Stimulated activated naive CD4-positive, alpha-beta T cell treated with Interleukin-2 at 50 U/mL for 16 hours (primary cell): ENCODE data around the gene PCNX1.
A peak's percentile ranks its signal among the peaks of the same experiment; 100 is the strongest.
"Not testable (repeated sequence)": the region's sequence is repeated elsewhere in the genome, so short reads cannot be mapped to it uniquely, and the experiment has no call there.

ENCODE experiments used
- DNase-seq: peaks from one replicate; lab custom pipeline; 2025; lab: John Stamatoyannopoulos, UW

Gene PCNX1

GRCh38 chr14:70916799-70917198, 9.5 kb downstream of the PCNX1 start:
- DNase-seq, result no peak

GRCh38 chr14:70917633-70918032, 10.4 kb downstream of the PCNX1 start:
- DNase-seq, result no peak

DNA sequence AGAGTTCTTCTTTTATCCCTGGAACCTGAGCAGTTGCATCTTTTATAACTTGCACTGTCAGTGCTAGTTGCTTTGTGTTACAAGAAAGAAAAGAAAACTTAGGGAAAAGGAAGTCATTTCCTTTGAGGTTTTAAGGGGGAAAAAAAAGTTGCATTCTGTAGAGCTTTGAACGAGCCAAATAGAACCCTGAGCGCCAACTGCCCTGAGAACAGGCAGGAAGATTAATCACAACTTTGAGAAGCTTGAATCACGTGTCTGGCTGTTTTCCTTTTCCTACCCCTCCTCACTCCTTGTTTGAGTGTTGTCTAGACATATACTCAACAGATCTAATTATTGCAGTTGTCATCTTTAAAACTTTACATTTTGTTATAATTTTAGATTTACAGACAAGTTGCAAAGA, 12.5 kb downstream of the PCNX1 start:
- DNase-seq, result peak; percentile 13

- no peak for DNase-seq
Observed at GRCh38 chr14:70920608-70921007, 13.3 kb downstream of the PCNX1 start.

DNA sequence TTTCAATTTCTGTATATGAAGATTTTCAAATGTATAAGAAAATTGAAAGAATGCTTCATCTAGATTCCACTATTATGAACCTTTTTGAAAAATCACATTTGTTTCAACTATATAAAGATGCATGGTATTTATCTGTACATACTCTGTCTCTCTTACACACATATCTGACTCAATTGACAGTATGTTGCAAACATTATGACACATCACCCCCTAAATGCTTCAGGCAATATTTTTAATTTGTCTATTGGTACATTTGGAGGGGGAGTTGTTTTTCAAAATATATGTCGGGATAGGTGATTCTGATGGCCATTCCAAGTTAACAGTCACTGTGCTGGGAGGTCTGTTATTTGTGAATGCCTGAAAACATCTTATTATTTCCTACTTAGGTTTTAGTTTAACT, 14.4 kb downstream of the PCNX1 start:
- no peak for DNase-seq

- DNase-seq, result no peak
Observed at GRCh38 chr14:70924521-70924920, 17.3 kb downstream of the PCNX1 start.

GRCh38 chr14:70926235-70926830, 19.1 kb downstream of the PCNX1 start:
- no peak for DNase-seq

DNA sequence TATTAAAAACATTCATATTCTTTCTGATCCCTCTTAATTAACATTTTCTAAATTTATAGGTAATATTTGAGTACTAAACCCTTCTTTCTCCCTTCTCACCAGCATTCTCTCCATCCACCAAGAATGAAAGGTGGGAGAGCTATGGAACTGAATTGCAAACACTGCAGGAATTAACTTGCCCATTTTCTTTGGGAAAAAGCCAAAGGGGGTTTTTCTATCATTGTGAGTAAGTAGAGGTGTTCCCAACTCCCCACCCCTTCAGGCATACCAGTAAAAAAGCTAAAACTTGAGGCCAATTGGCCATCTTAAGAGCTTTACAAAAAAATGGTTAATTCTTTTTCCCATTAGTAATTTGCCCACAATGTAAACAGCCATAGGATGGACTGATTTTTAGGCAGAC, 23.7 kb downstream of the PCNX1 start:
- DNase-seq, result no peak

- DNase-seq, result no peak
Observed at GRCh38 chr14:70934084-70934483, 26.8 kb downstream of the PCNX1 start.

- DNase-seq, result no peak
Observed at GRCh38 chr14:70934502-70935134, 27.4 kb downstream of the PCNX1 start.

DNA sequence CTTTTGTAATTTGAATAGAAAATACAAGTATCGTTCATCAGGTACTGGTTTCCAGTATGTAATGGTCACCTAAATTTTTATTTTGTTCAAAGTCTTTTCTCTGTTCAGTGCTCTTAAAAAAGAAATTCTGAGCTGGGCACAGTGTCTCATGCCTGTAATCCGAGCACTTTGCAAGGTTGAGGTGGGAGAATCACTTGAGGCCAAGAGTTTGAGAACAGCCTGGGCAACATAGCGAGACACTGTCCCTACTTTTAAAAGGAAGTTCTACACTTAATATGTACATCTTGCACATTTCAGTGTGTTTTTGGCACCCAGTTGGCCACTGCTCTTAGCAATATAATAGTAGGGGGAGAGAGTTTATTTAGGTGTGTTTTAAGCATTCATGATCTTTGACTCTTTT, 27.9 kb downstream of the PCNX1 start:
- no peak for DNase-seq

DNA sequence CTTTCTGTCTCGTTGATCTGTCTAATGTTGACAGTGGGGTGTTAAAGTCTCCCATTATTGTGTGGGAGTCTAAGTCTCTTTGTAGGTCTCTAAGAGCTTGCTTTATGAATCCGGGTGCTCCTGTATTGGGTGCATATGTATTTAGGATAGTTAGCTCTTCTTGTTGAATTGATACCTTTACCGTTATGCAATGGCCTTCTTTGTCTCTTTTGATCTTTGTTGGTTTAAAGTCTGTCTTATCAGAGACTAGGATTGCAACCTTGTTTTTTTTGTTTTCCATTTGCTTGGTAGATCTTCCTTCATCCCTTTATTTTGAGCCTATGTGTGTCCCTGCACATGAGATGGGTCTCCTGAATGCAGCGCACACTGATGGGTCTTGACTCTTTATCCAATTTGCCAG, 32.4 kb downstream of the PCNX1 start:
- not testable (repeated sequence) for DNase-seq

DNA sequence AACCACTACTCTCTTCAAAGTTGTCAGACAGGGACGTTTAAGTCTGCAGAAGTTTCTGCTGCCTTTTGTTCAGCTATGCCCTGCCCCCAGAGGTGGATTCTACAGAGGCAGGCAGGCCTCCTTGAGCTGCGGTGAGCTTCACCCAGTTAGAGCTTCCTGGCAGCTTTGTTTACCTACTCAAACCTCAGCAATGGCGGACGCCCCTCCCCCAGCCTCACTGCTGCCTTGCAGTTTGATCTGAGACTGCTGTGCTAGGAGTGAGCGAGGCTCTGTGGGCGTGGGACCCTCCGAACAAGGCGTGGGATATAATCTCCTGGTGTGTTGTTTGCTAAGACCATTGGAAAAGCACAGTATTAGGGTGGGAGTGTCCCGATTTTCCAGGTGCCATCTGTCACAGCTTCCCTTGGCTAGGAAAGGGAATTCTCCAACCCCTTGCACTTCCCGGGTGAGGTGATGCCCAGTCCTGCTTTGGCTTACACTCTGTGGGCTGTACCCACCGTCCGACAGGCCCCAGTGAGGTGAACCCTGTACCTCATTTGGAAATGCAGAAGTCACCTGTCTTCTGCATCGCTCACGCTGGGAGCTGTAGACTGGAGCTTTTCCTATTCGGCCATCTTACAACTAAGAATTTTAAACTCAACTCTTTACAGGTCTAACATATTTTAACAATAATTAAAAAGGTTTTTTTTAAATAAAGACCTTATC, 34.5 kb downstream of the PCNX1 start:
- DNase-seq, result peak; percentile 72

GRCh38 chr14:70942342-70942706, 35.1 kb downstream of the PCNX1 start:
- no peak for DNase-seq

GRCh38 chr14:70942721-70943120, 35.5 kb downstream of the PCNX1 start:
- peak; percentile 20 for DNase-seq

- no peak for DNase-seq
Observed at GRCh38 chr14:70943838-70944237, 36.6 kb downstream of the PCNX1 start.

GRCh38 chr14:70947739-70948138, 40.5 kb downstream of the PCNX1 start:
- no peak for DNase-seq

GRCh38 chr14:70952485-70952884, 45.2 kb downstream of the PCNX1 start:
- DNase-seq, result no peak

DNA sequence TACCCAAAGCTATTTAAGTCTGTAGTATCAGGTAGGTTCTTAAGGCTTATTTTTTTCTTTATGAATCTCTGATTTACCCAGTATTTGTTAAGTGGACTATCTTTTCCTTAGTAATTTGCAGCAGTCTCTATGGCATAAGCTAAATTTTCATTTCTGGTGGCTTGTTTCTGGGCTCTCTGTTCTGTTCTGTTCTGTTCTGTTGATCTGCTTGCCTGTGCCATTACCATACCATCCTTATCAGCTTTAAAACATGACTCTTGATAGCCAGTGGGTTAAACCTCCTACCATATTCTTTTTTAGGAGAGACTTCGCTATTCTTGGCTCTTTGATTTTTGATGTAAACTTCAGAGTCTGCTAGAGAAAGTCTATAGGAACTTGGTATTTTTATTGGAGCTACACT, 46.8 kb downstream of the PCNX1 start:
- DNase-seq, result no peak

GRCh38 chr14:70955543-70956480, 48.6 kb downstream of the PCNX1 start:
- peak; percentile 26 for DNase-seq

DNA sequence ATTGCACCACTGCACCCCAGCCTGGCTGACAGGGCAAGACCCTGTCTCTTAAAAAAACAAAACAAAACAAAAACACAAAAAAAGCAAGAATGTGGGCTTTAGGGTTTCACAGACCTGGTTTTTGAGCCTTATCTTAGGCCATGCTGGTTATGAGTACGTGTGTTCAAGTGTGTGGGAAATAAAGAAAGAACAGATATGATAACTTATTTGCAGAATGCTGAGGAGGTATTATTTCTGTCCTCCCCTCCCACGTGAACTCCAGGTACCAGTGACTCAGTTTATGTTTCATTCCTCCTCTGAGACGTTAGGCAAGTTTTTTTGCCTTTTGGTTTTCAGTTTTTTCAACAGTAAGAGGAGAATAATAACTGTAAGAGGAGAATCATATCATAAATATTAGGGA, 49.3 kb downstream of the PCNX1 start:
- no peak for DNase-seq

DNA sequence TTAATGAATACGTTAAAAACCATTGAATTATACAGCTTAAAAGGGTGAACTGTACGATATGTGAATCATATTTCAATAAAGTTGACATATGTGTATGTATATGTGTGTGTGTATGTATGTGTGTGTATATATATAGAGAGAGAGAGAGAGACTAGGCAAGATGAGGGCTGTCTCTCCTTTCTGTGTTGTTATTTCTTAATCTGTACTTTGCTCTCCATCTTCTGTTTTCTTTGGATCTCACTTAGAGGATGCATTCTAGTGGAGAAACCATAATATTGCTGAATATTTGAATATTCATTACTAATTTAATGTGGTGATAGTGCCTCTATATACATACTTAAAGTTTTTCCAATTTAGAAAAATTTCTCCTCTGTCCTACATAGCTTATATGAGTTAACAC, 50.5 kb downstream of the PCNX1 start:
- no peak for DNase-seq

- no peak for DNase-seq
Observed at GRCh38 chr14:70962935-70963334, 55.7 kb downstream of the PCNX1 start.
